Keratinocyte (primary cell): ENCODE results near the gene EPG5. TPM values are rescaled to one million over a fixed set of nuclear protein-coding genes. Genes with fewer than 3 reads are reported as not detected.

ENCODE experiments used
- DNase-seq: peaks from one replicate; pipeline ENCODE4 v3.0.0-alpha.2; 2011; ENCODE audit warnings: low read depth, missing footprints, low spot score
- FAIRE-seq: peaks from 2 replicates; lab custom pipeline; 2011; peaks lifted over from hg19 to GRCh38; lab: Jason Lieb, UNC
- H2AFZ ChIP-seq: 2 replicates; pipeline ENCODE4 v1.6.0; 2012; ENCODE audit warnings: low read length, control low read depth, inconsistent platforms; ENCODE audit not compliant: control insufficient read depth
- H3K27ac ChIP-seq: 2 replicates; pipeline ENCODE4 v1.5.1; 2011; ENCODE audit warnings: low read length; ENCODE audit not compliant: control insufficient read depth, insufficient read depth
- H3K27me3 ChIP-seq: 3 replicates; pipeline ENCODE4 v1.6.0; 2011; ENCODE audit warnings: low read length; ENCODE audit not compliant: control insufficient read depth, insufficient read depth; ENCODE audit errors: extremely low read depth
- H3K36me3 ChIP-seq, 2 experiments: 2 replicates in 1 of 2; 3 replicates in 1 of 2; pipeline ENCODE4 v1.5.1; 2011; ENCODE audit warnings: low read length in 2 of 2, mild to moderate bottlenecking in 1 of 2; ENCODE audit not compliant: control insufficient read depth in 2 of 2, insufficient read depth in 2 of 2; ENCODE audit errors: extremely low read depth in 1 of 2
- H3K4me1 ChIP-seq: 3 replicates; pipeline ENCODE4 v1.5.1; 2011; ENCODE audit warnings: low read length; ENCODE audit not compliant: control insufficient read depth, insufficient read depth; ENCODE audit errors: extremely low read depth
- H3K4me2 ChIP-seq: 3 replicates; pipeline ENCODE4 v1.6.0; 2011; ENCODE audit warnings: low read depth, low read length; ENCODE audit not compliant: control insufficient read depth, insufficient read depth; ENCODE audit errors: extremely low read depth
- H3K4me3 ChIP-seq, 3 experiments: fragments of 200-600 bp in 1 of 3; sonication (generic) in 1 of 3; 2 replicates in 2 of 3; 3 replicates in 1 of 3; pipeline ENCODE4 v1.5.1; 2011 to 2016; ENCODE audit warnings: low read length in 3 of 3, mild to moderate bottlenecking in 3 of 3, control low read depth in 2 of 3, inconsistent platforms in 1 of 3, low read depth in 1 of 3, mixed read lengths in 1 of 3, mixed run types in 1 of 3, moderate library complexity in 1 of 3; ENCODE audit not compliant: control insufficient read depth in 2 of 3, insufficient read depth in 2 of 3; ENCODE audit errors: extremely low read depth in 1 of 3
- H3K79me2 ChIP-seq: 2 replicates; pipeline ENCODE4 v1.6.0; 2012; ENCODE audit warnings: low read length; ENCODE audit not compliant: control insufficient read depth, insufficient read depth
- H3K9ac ChIP-seq: 3 replicates; pipeline ENCODE4 v1.6.0; 2011; ENCODE audit warnings: low read length; ENCODE audit not compliant: control insufficient read depth, insufficient read depth; ENCODE audit errors: extremely low read depth
- H3K9me1 ChIP-seq: 3 replicates; pipeline ENCODE4 v1.6.0; 2011; ENCODE audit warnings: low read length; ENCODE audit not compliant: control insufficient read depth, insufficient read depth; ENCODE audit errors: extremely low read depth
- H3K9me3 ChIP-seq: 2 replicates; pipeline ENCODE4 v1.5.1; 2012; ENCODE audit warnings: low read depth, low read length; ENCODE audit not compliant: control insufficient read depth
- H4K20me1 ChIP-seq: 3 replicates; pipeline ENCODE4 v1.6.0; 2011; ENCODE audit warnings: low read length; ENCODE audit not compliant: control insufficient read depth, insufficient read depth; ENCODE audit errors: extremely low read depth
- EZH2 ChIP-seq: IDR thresholded peaks from one replicate; pipeline ENCODE4 v1.6.1; 2012; ENCODE audit warnings: inconsistent platforms, mild to moderate bottlenecking, low read length, moderate library complexity
- dilution Hi-C: fragments of 300-500 bp; cut with MboI; formaldehyde crosslinking; loops from one replicate; pipeline ENCODE4 v1.7.0; 2020; ENCODE audit warnings: low sequenced_read_pairs; ENCODE audit not compliant: extremely low pct_ligation_motif_present
- polyA plus RNA-seq, 5 experiments: library from polyadenylated mRNA; depleted of rRNA in 3 of 5; stranded (reverse) in 3 of 5; stranded (forward) in 1 of 5; unstranded in 1 of 5; fragments of >200 nt; gene quantifications; 1 replicate in 1 of 5; 2 replicates in 3 of 5; 3 replicates in 1 of 5; pipeline versions ENCODE4 v1.2.1 to v1.2.3, GENCODE V29; 2011 to 2012; ENCODE audit warnings: missing spikeins in 2 of 5, low read depth in 1 of 5, low replicate concordance in 1 of 5
- TF ChIP-seq, protein P1 (sequence below), 3 experiments: IDR thresholded peaks in 1 of 3; conservative IDR thresholded peaks in 1 of 3; optimal IDR thresholded peaks in 1 of 3; 2 replicates in 2 of 3; 3 replicates in 1 of 3; pipeline versions ENCODE3 to v1.5.1; 2011; ENCODE audit warnings: low read length in 3 of 3, mild to moderate bottlenecking in 3 of 3, moderate library complexity in 2 of 3, control low read depth in 1 of 3, inconsistent platforms in 1 of 3; ENCODE audit not compliant: insufficient read depth in 2 of 3; ENCODE audit errors: extremely low read depth in 1 of 3

EPG5 gene
- polyA plus RNA-seq, 1 donor (not counting 4 experiments of a cell fraction or from before 2014, with no cell fraction given) = 17.8 TPM

DNA sequence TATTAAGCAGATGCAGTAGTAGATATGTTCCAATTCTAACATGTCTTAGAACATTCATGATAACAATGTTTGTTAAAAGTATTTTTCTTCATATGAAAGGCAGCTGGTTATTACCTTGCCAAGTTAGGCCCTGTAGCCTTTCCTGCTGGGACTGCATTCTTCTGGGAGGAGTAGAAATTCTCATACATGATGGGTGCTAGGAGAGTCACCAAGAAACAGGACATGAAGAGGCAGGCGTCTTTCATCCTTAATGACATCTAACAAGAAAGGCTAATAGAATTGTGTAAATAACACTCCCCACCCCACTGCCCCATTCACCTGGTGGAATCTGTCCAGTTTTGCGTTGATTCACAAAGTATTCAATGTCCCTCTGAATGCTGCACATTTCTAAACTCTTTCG lies 24.7 kb upstream of the EPG5 start:
- no peak overlapping the region for H2AFZ ChIP-seq
- no peak overlapping the region for H3K9ac ChIP-seq
- DNase-seq (no peak), FAIRE-seq (no peak)
- H3K4me2 ChIP-seq = no peak overlapping the region
- no peaks in the 10 kb centered on the region for H4K20me1 ChIP-seq
- H3K27ac ChIP-seq = no peak overlapping the region
- H3K4me3 ChIP-seq = no peak overlapping the region
- H3K9me1 ChIP-seq = no peaks in the 10 kb centered on the region
- TF ChIP-seq, protein P1, sequence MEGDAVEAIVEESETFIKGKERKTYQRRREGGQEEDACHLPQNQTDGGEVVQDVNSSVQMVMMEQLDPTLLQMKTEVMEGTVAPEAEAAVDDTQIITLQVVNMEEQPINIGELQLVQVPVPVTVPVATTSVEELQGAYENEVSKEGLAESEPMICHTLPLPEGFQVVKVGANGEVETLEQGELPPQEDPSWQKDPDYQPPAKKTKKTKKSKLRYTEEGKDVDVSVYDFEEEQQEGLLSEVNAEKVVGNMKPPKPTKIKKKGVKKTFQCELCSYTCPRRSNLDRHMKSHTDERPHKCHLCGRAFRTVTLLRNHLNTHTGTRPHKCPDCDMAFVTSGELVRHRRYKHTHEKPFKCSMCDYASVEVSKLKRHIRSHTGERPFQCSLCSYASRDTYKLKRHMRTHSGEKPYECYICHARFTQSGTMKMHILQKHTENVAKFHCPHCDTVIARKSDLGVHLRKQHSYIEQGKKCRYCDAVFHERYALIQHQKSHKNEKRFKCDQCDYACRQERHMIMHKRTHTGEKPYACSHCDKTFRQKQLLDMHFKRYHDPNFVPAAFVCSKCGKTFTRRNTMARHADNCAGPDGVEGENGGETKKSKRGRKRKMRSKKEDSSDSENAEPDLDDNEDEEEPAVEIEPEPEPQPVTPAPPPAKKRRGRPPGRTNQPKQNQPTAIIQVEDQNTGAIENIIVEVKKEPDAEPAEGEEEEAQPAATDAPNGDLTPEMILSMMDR (optimal IDR thresholded peaks at IDR 0.05 in 1 of 3, IDR thresholded peaks at IDR 0.05 in 1 of 3, conservative IDR thresholded peaks at IDR 0.05 in 1 of 3; ENCODE audit: extremely low read depth in 1 of 3, insufficient read depth in 2 of 3, low read length in 3 of 3) = no peak
- no peak for TF ChIP-seq EZH2
- H3K9me3 ChIP-seq = no peaks in the 10 kb centered on the region
- H3K4me1 ChIP-seq = peaks cover 4% of the 10 kb centered on the region
- H3K36me3 ChIP-seq = peaks cover 0 to 3% of the 10 kb centered on the region in 2 experiments
- H3K27me3 ChIP-seq = no peaks in the 10 kb centered on the region
- dilution Hi-C loops = no loop called here
- no peaks in the 10 kb centered on the region for H3K79me2 ChIP-seq

DNA sequence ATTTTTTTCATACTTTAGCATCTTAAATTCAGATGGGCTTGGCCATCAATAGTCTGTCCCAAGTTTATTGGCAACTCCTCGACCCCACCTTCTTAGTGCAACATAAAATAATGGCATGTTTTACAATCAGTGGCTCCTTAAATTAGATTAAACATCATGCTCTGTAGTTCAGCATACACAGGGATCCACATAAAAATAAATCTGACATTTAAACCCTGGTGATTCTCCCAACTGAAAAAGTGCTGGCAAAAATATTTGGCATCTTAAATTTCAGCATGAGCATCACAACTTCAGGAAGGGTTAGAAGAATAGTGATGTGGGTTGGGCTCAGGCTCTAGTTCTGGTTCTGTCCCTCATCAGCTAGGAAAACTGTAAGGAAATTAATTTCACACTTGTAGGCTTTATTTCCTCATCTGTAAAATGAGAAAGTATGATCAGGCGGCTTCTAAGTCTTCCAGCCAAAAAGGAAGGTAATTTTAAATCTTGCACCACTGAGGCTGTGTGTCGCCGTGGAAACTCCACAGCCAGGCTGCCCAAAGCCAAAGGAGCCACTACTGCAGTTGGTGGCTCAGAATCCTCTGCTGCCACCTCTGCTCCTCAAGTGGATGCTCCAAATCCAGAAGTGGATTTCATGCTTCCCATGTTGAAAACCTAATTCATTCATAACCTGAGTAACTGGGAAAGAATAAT lies 17.6 kb upstream of the EPG5 start:
- Histone ChIP-seq H3K4me1 (no peaks in the 10 kb centered on the region), H3K27me3 (no peaks in the 10 kb centered on the region), H3K9me3 (no peaks in the 10 kb centered on the region), H3K27ac (no peak overlapping the region), H3K4me3 (no peak overlapping the region), H3K79me2 (no peaks in the 10 kb centered on the region), H3K36me3 (peaks cover 0 to 4% of the 10 kb centered on the region in 2 experiments), H3K9me1 (no peaks in the 10 kb centered on the region), H2AFZ (no peak overlapping the region), H4K20me1 (no peaks in the 10 kb centered on the region), H3K4me2 (no peak overlapping the region), H3K9ac (no peak overlapping the region)
- FAIRE-seq (no peak), DNase-seq (no peak)
- dilution Hi-C loops = no loop called here
- no peak for TF ChIP-seq EZH2
- TF ChIP-seq, protein P1 (optimal IDR thresholded peaks at IDR 0.05 in 1 of 3, IDR thresholded peaks at IDR 0.05 in 1 of 3, conservative IDR thresholded peaks at IDR 0.05 in 1 of 3; ENCODE audit: extremely low read depth in 1 of 3, insufficient read depth in 2 of 3, low read length in 3 of 3) = no peak
